ENCODE measurements around the gene XRN2. TPM values are rescaled to one million over a fixed set of nuclear protein-coding genes. Genes with fewer than 3 reads are reported as not detected.

XRN2 gene
- total and polyA plus RNA-seq, 7 experiments from 2014 or later = 51.7 to 83.2 (median 61.7) TPM

DNA sequence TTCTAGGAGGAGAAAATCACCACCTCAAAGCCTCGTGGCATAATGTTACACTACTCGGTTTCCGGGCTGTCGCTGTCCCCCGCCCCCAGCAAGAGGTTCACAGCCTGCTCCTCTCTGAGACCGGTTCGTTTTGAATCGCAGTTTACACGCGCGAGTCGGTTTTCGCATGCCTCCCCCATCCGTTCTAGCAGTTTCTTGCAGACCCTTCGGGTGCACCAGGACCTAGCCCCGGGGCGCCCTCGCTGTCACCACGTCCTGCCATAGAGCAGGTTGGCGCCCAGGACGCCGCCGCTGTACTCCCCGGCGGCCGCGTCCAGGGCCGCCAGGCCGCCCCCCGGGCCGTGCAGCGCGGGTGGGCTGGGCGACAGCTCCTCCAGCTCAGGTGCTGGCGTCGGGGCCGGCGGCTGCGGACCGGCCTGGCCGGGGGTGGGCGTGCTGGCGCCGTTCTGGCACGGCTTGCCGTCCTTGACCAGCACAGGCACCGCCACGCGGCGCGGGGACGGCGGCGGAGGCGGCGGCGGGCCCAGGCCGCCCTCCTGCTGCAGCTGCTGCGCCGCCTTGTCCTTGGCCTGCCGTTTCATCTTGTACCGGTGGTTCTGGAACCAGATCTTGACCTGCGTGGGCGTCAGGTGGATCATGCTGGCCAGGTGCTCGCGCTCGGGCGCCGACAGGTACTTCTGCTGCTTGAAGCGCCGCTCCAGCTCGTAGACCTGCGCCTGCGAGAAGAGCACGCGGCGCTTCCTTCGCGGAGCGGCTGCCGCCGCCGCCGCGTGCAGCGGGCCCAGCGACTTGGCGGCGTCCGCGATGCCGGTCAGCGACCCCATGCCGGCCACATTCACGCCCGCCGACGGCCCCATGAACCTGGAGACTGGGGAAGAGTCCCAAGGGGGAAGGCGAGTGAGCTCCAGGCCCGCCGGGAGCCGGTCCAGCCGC lies 92.8 kb downstream of the XRN2 start:
- peak overlapping the region in 6 of 9 donors; percentile 16 to 76 (median 60) for H3K27ac Mint-ChIP-seq
- peak overlapping the region; percentile 39 to 85 (median 76) for H3K4me3 Mint-ChIP-seq
- H3K4me1 Mint-ChIP-seq = peaks cover 11 to 37% (median 30%) of the 10 kb centered on the region in 7 donors
- DNase-seq (peak; percentile 21 to 77 (median 67)), ATAC-seq (peak; percentile 86)
- Histone ChIP-seq H3K36me3 (ENCODE audit: control insufficient read depth in 2 of 3, insufficient read depth in 3 of 3, low read length in 3 of 3) (no peaks in the 10 kb centered on the region), H3K4me3 (ENCODE audit: low read length) (no peak overlapping the region), H3K27me3 (ENCODE audit: control insufficient read depth in 2 of 2, insufficient read depth in 2 of 2, low read length in 2 of 2) (peaks cover 43 to 63% of the 10 kb centered on the region in 2 donors), H3K9me3 (ENCODE audit: control insufficient read depth in 2 of 3, low read length in 3 of 3) (peaks cover 0 to 9% (median 0%) of the 10 kb centered on the region in 3 experiments), H3K27ac (ENCODE audit: low read depth, low read length) (no peak overlapping the region), H3K4me1 (ENCODE audit: control insufficient read depth in 2 of 2, insufficient read depth in 2 of 2, low read length in 2 of 2) (peaks cover 0 to 16% of the 10 kb centered on the region in 2 donors)
- intact Hi-C loops (cut with micrococcal nuclease) = loop anchor here (1.0 to 5.0 kb wide), 6 partner anchors 93 to 301 kb away; partner anchors contain the start of gene XRN2 (in 2 of the 2)
- H3K9me3 Mint-ChIP-seq = peaks cover 0 to 40% (median 15%) of the 10 kb centered on the region in 11 donors
- ChIA-PET CTCF (interaction anchor here (0.6 kb wide), 1 partner anchor 14 kb away, joined by 3 read pairs; no protein-coding TSS in a partner anchor), POLR2A (interaction anchor here (0.8 kb wide), 1 partner anchor 50 kb away, joined by 3 read pairs; no protein-coding TSS in a partner anchor)
- peaks cover 63 to 80% (median 75%) of the 10 kb centered on the region in 5 donors for H3K27me3 Mint-ChIP-seq
- peaks cover 3 to 12% (median 6%) of the 10 kb centered on the region in 5 donors for H3K36me3 Mint-ChIP-seq

DNA sequence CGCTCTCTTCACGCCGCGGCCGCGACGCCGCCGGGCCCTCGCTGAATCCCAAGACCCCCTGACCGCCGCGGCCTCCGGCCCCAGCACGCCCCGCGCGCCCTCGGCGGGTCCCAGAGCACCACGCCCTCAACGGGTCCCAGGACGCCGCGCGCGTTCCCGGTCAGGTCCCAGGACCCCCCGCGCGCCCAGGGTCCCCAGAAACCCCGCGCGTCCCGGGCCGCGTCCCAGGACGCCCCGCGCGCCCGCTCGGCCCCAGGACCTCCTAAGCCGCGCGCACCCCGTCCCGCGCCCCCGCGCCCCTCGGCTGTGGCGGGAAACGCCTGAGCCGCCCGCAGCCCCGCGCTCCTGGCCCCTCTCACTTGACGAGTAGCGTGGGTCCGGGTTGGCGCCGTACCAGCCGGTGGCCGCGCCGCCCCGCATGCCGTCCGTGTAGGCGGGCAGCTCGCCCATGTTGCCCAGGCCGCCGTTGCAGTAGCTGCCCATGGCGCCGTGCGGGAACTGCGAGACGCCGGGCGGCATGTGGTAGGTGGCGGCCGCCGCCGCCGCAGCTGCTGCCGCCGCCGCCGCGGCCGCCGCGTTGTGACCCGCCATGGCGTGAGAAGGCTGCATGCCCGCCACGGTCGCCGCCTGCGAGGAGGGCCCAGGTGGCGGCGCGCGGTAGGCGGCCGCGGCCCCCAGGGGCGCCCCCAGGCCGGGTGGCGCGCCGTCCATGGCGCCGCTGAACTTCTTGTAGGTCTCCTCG lies 93.6 kb downstream of the XRN2 start:
- no peak overlapping the region for H3K4me3 ChIP-seq (ENCODE audit: low read length)
- ATAC-seq (no peak), DNase-seq (peak in 4 of 9 donors; percentile 11 to 31 (median 22))
- Mint-ChIP-seq H3K27me3 (peaks cover 68 to 82% (median 76%) of the 10 kb centered on the region in 5 donors), H3K4me3 (peak overlapping the region in 2 of 10 donors; percentile 75 to 85), H3K9me3 (peaks cover 0 to 40% (median 15%) of the 10 kb centered on the region in 11 donors), H3K27ac (no peak overlapping the region), H3K36me3 (peaks cover 0 to 11% (median 3%) of the 10 kb centered on the region in 5 donors), H3K4me1 (peaks cover 9 to 32% (median 26%) of the 10 kb centered on the region in 7 donors)
- intact Hi-C loops (cut with micrococcal nuclease) = loop anchor here (2.0 to 5.0 kb wide), 3 partner anchors 94 to 301 kb away; partner anchors contain the start of gene XRN2 (in 1 of the 2)
- ChIA-PET POLR2A (no interaction called here), CTCF (no interaction called here)
- H3K36me3 ChIP-seq (ENCODE audit: control insufficient read depth in 2 of 3, insufficient read depth in 3 of 3, low read length in 3 of 3) = no peaks in the 10 kb centered on the region
- peaks cover 43 to 60% of the 10 kb centered on the region in 2 donors for H3K27me3 ChIP-seq (ENCODE audit: control insufficient read depth in 2 of 2, insufficient read depth in 2 of 2, low read length in 2 of 2)
- H3K9me3 ChIP-seq (ENCODE audit: control insufficient read depth in 2 of 3, low read length in 3 of 3) = peaks cover 0 to 9% (median 0%) of the 10 kb centered on the region in 3 experiments
- peaks cover 0 to 15% of the 10 kb centered on the region in 2 donors for H3K4me1 ChIP-seq (ENCODE audit: control insufficient read depth in 2 of 2, insufficient read depth in 2 of 2, low read length in 2 of 2)
- no peak overlapping the region for H3K27ac ChIP-seq (ENCODE audit: low read depth, low read length)

DNA sequence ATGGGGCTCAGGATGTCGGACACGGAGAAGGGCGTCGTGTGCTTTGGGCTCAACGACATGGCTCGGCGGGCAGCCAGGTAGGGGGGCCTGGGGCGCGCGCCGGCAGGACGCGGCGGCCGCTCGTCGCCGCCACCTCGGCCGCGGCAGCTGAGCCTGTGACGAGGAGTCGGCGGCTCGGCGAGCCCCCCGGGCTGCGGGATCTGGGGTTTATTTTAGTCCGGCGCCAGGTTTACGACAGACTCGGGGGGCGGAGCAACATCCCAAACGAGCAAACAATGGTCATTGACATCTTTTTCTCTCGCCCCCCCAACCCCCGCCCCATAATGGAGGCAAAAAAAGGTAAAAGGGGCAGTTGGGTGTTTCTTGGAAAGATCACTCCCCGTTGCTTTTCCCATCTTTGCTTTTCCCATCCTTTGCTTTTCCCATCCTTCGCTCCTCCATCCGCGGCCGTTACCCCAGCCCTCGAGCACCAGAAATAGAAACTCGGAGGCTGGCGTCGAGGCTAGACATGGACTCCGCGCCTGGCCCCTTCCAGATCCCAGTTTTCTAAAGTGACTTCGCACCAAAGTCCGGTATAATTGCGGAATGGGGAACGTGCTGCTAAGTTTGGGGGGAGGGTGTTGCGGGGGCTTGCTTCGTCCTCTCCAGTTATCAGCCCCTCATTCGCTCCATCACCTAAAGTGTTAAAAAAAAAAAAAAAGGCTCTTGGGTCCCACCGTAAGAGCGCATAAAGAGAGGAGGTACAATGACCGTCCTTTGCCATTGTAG lies 94.4 kb downstream of the XRN2 start, which contains the start of gene NKX2-4:
Gene NKX2-4, minus strand, starts transcription at position 186 of the 768 bp plus-strand sequence. Its CDS starts 127 bp downstream, at position 59.
- intact Hi-C loops (cut with micrococcal nuclease) = loop anchor here (2.0 to 5.0 kb wide), 3 partner anchors 95 to 300 kb away; partner anchors contain the start of gene XRN2 (in 1 of the 2)
- peaks cover 0 to 40% (median 15%) of the 10 kb centered on the region in 11 donors for H3K9me3 Mint-ChIP-seq
- DNase-seq (no peak), ATAC-seq (no peak)
- POLR2A ChIA-PET = interaction anchor here (0.6 kb wide), 1 partner anchor 284 kb away, joined by 3 read pairs; no protein-coding TSS in a partner anchor
- CTCF ChIA-PET = no interaction called here
- peak within 1 kb of the TSS in 5 of 9 donors; percentile 15 to 83 (median 32) for H3K27ac Mint-ChIP-seq
- Histone ChIP-seq H3K27ac (ENCODE audit: low read depth, low read length) (no peak within 1 kb of the TSS), H3K4me1 (ENCODE audit: control insufficient read depth in 2 of 2, insufficient read depth in 2 of 2, low read length in 2 of 2) (peaks cover 0 to 13% of the 10 kb centered on the region in 2 donors), H3K36me3 (ENCODE audit: control insufficient read depth in 2 of 3, insufficient read depth in 3 of 3, low read length in 3 of 3) (no peaks in the 10 kb centered on the region), H3K27me3 (ENCODE audit: control insufficient read depth in 2 of 2, insufficient read depth in 2 of 2, low read length in 2 of 2) (peaks cover 48 to 55% of the 10 kb centered on the region in 2 donors), H3K4me3 (ENCODE audit: low read length) (no peak within 1 kb of the TSS), H3K9me3 (ENCODE audit: control insufficient read depth in 2 of 3, low read length in 3 of 3) (peaks cover 0 to 9% (median 0%) of the 10 kb centered on the region in 3 experiments)
- peaks cover 0 to 7% (median 0%) of the 10 kb centered on the region in 5 donors for H3K36me3 Mint-ChIP-seq
- peak within 1 kb of the TSS in 9 of 10 donors; percentile 44 to 85 (median 66) for H3K4me3 Mint-ChIP-seq
- H3K4me1 Mint-ChIP-seq = peaks cover 6 to 25% (median 19%) of the 10 kb centered on the region in 7 donors
- peaks cover 68 to 81% (median 75%) of the 10 kb centered on the region in 5 donors for H3K27me3 Mint-ChIP-seq

DNA sequence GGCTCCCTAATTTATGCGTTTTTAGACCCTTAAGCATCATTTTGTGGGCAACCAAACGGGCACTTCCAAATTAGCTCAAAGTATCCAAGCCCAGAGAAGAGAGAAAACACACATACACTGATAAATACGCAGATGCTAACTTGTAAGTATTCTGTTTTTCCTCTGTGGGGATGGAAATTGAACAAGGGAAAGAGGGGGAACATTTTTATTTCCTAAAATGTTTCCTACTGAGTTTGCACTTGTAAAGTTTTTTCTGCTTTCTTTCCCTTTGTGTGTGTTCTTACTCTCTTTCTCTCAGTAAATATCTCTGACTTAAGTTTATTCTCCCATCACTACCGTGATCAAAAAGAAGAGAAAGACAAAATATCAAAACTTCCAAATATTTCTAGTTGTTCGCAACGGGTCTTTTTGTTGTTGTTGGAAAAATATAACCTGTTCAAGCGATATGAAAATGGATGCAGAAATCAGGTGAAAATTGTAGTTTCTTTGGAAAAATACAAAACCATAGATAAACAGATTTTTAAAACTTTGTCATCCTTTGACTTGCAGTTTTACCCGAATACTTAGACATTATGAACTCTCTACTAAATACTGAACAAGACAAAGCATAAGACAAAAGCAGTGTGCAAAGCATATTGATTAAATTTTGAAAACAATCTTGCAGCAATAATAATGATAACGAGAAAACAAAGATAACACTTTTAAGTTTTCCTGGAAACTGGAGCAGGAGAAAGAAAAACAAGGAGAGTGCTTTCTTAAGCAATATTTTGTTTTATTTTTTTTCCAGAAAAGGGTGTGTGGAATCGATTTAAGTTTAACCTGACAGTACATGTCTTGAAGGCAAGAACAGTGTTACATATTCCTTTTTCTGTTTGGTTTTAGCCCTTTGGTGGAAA lies 95.2 kb downstream of the XRN2 start:
- no peak for DNase-seq
- POLR2A ChIA-PET = interaction anchor here (0.6 kb wide), 1 partner anchor 285 kb away, joined by 3 read pairs; no protein-coding TSS in a partner anchor

GRCh38 chr20:21399005-21399475 lies 95.9 kb downstream of the XRN2 start:
- peaks cover 0 to 3% (median 0%) of the 10 kb centered on the region in 5 donors for H3K36me3 Mint-ChIP-seq
- no peak for DNase-seq
- H3K4me3 Mint-ChIP-seq = no peak overlapping the region
- H3K9me3 Mint-ChIP-seq = peaks cover 0 to 28% (median 15%) of the 10 kb centered on the region in 11 donors
- Histone ChIP-seq H3K4me3 (ENCODE audit: low read length) (no peak overlapping the region), H3K9me3 (ENCODE audit: control insufficient read depth in 2 of 3, low read length in 3 of 3) (peaks cover 0 to 9% (median 0%) of the 10 kb centered on the region in 3 experiments), H3K36me3 (ENCODE audit: control insufficient read depth in 2 of 3, insufficient read depth in 3 of 3, low read length in 3 of 3) (no peaks in the 10 kb centered on the region), H3K4me1 (ENCODE audit: control insufficient read depth in 2 of 2, insufficient read depth in 2 of 2, low read length in 2 of 2) (peaks cover 0 to 13% of the 10 kb centered on the region in 2 donors), H3K27ac (ENCODE audit: low read depth, low read length) (no peak overlapping the region), H3K27me3 (ENCODE audit: control insufficient read depth in 2 of 2, insufficient read depth in 2 of 2, low read length in 2 of 2) (peaks cover 43 to 45% of the 10 kb centered on the region in 2 donors)
- intact Hi-C loops (cut with micrococcal nuclease) = loop anchor here (5.0 kb wide), 2 partner anchors 108 to 298 kb away; no protein-coding TSS in a partner anchor
- H3K27ac Mint-ChIP-seq = peak overlapping the region in 1 of 9 donors; percentile 20
- peaks cover 65 to 77% (median 71%) of the 10 kb centered on the region in 5 donors for H3K27me3 Mint-ChIP-seq
- CTCF ChIA-PET = no interaction called here
- ATAC-seq = no peak
- POLR2A ChIA-PET = no interaction called here
- peaks cover 5 to 19% (median 14%) of the 10 kb centered on the region in 7 donors for H3K4me1 Mint-ChIP-seq

More for the DNA sequence above, 95.2 kb downstream of the XRN2 start:
- CTCF ChIA-PET = no interaction called here
- Mint-ChIP-seq H3K36me3 (peaks cover 0 to 4% (median 0%) of the 10 kb centered on the region in 5 donors), H3K4me1 (peaks cover 6 to 19% (median 16%) of the 10 kb centered on the region in 7 donors), H3K27ac (peak overlapping the region in 5 of 9 donors; percentile 15 to 83 (median 32)), H3K27me3 (peaks cover 66 to 77% (median 72%) of the 10 kb centered on the region in 5 donors), H3K4me3 (peak overlapping the region in 8 of 10 donors; percentile 44 to 75 (median 58)), H3K9me3 (peaks cover 0 to 31% (median 11%) of the 10 kb centered on the region in 11 donors)
- no peak overlapping the region for H3K4me3 ChIP-seq (ENCODE audit: low read length)
- no peak overlapping the region for H3K27ac ChIP-seq (ENCODE audit: low read depth, low read length)
- no peak for ATAC-seq
- intact Hi-C loops (cut with micrococcal nuclease) = loop anchor here (5.0 kb wide), 2 partner anchors 109 to 299 kb away; no protein-coding TSS in a partner anchor
- peaks cover 0 to 9% (median 0%) of the 10 kb centered on the region in 3 experiments for H3K9me3 ChIP-seq (ENCODE audit: control insufficient read depth in 2 of 3, low read length in 3 of 3)
- H3K36me3 ChIP-seq (ENCODE audit: control insufficient read depth in 2 of 3, insufficient read depth in 3 of 3, low read length in 3 of 3) = no peaks in the 10 kb centered on the region
- H3K27me3 ChIP-seq (ENCODE audit: control insufficient read depth in 2 of 2, insufficient read depth in 2 of 2, low read length in 2 of 2) = peaks cover 47 to 48% of the 10 kb centered on the region in 2 donors
- peaks cover 0 to 13% of the 10 kb centered on the region in 2 donors for H3K4me1 ChIP-seq (ENCODE audit: control insufficient read depth in 2 of 2, insufficient read depth in 2 of 2, low read length in 2 of 2)
